Retina (tissue), 1 donor: ENCODE data around the gene NUDT14.

ENCODE experiments used
- DNase-seq: peaks from one replicate; pipeline ENCODE4 v3.0.0-alpha.2; 2016

Gene NUDT14

DNA sequence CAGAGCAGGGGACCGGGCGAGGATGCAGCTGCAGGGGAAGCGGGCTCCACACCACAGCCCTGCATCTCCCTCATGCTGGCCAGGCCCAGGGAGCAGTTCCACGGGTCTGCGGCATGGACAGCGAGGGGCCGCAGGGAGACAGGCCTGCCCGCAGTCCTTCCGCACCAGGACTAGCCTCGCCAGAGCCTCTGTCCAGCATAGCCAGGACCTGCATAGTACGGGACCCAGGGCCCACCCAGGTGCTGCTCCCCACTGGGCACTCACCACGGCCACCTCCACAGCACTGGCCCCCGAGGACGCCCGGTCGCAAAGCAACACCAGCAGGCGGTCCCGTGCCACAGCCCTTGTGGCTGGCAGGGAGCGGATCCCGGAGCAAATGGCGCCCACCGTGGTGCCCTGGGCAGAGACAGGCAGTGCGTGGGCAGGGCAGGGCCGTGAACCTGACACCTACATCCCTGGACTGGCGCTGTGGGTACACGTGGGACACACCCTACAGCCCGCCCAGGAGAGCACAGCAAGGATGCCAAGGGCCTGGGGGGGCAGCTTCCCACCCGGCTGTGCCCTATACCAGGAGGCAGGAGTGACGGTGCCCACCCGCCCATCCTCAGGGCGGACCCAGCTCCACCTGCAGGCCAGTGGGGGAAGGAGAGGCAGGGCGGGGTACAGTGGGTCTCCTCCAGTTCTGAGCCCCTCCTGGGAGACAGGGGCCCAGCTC, 36.3 kb downstream of the NUDT14 start:
- DNase-seq, result no peak

DNA sequence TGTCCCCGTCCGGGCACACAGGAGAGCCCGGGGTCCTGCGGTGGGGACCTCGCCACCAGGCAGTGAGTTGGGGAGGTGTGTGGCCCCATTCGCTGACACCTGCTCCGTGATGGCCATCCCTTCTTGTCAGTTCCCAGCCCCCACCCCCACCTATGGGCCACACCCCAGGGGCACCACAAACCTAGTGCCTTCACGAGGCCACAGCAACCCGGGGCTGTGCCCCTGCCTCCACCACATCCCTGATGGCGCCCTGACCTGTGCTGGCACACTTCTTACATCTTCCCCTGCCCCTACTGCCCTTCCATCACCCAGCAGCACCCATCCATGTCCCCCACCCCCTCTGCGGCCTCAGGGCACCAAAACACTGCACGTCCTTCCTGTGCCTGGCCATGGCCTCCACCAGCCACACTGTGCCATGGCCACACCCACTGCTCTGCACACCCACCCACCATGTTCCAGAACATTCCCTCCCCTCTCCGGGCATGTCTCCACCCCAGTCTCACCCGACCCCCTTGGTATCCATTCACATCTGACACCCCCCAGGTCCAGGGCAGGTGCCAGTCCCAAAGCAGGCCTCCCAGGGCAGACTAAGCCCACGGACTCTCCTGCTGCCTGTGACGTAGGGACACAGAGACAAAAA, 37.0 kb downstream of the NUDT14 start:
- DNase-seq, result no peak

DNA sequence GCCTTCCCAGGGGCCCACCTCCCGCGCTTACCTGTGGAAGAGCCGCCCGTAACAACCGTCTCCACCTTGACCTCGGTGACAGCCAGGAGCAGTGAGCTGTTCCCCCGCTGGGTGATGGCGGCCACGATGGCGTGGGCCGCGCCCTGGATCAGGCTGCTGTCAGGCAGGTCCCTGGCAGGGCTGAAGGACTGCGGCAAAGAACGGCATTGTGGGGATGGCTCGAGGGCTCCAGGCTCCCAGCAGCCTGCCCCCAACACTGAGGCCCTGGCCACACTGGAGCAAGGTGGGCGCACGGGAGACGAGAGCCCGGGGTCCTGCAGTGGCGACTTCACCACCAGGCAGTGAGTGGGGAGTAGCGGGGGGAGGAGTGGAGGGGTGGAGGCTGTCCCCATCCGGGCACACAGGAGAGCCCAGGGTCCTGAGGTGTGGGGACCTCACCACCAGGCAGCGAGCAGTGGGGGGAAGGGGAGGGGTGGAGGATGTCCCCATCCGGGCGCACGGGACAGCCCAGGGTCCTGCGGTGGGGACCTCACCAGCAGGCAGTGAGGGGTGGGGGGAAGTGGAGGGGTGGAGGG, 37.6 kb downstream of the NUDT14 start:
- DNase-seq, result no peak

DNA sequence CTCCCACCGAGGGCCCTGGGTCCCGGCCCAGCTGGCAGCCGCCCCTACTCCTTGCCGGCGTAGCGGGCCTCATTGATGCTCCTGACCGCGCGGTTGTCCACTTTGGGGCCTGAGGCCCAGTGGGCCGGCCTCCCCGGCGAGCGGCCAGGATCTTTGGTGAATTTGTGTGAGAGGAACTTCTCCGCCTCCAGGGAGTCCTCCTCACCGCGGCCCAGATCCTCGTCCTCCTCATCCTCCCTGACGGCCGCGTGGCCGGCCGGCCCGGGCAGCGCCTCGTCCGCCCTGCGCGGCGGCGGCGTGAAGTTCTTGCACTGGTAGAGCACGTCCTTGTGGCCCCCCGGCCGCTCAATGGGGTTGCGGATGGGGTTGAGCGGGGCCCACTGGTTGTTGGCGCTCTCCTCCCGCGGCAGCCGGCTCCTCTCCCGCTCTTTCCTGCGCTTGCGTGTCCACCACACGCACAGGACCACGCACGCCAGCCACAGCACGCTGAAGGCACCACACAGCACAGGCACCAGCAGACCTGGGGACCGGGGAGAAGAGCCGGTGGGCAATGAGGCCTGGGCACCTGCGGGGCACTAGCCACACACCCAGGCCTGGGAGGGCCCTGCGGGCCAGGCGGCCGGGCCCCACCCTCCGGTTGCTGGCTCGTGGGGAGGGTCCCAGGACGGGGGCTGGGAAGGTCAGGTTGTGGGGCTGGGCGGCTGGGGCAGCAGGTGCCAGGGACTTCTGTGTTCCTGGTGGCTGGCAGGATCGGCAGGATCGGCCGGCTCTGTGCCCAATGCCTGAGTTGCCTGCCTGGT, 38.3 kb downstream of the NUDT14 start:
- no peak for DNase-seq

DNA sequence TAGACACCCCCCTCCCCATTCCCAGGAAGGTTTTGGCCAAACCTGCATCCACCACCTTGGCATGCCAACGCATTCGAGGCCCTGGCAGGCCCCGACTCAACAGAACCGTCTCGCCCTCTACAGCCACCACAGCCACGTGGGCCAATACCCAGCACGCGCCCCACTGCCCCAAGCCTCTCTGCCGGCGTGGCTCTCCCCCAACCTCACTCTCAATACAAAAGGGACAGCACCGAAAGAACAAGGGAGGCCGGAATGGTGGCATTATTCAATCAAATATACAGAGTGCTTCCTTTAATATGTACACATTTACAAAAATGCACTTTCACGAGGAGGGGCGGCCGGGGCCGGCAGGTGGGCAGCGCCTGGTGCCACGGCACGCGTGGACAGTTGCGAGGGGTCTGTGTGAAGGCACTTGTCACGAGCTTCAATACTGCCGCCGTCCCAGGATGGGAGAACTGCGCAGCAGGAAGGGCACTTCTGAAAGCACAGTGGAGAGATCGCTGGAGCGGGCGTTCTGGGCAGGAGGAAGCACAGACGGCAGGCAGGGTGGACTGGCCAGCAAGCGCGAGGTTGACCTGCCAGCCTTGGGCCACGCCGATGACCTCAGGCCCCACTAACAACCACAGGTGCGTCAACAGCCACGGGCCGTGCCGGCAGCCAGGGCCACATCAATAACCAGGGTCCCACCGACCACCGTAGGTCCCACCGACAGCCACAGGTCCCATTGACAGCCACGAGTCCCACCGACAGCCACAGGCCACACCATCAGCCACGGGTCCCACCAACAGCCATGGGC, 39.4 kb downstream of the NUDT14 start:
- DNase-seq, result no peak

DNA sequence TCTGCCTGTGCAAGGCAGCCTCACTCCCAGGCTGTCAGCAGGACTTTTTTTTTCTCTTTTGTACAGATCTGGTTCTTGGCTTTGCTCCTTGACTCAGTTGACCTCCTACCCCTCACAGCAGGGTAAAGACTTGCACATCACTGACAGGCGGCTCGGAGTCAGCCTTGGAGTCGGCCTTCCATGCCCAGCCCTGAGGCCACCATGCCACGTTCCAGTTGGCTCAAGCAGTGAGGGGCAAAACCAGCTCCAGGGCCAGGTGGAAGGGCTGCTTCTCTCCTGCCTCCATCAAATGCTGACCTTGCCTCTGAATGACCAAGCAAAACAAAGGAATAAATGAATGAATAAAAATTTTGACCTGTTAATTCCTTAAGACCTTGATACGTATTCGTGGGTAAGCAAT, 40.1 kb downstream of the NUDT14 start:
- no peak for DNase-seq

DNA sequence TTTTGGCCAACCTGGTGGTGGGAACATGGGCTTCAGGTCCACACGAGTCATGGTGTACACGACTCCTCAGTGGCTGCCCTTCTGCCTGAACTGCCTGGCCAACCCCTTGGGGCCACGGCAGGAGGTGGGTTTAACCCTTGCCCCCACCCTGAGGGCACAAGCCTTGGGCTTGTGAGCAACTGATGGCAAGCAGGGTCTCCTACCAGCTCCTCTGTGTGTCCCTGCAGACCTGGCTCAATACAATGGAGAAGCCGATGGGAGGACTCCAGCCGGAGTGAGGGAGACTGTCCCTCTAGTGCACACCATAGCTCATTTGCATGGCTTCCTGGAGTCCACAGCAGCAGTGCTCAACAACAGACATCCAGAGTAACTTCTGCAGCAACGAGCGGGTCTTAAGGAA, 40.5 kb downstream of the NUDT14 start:
- DNase-seq, result no peak

DNA sequence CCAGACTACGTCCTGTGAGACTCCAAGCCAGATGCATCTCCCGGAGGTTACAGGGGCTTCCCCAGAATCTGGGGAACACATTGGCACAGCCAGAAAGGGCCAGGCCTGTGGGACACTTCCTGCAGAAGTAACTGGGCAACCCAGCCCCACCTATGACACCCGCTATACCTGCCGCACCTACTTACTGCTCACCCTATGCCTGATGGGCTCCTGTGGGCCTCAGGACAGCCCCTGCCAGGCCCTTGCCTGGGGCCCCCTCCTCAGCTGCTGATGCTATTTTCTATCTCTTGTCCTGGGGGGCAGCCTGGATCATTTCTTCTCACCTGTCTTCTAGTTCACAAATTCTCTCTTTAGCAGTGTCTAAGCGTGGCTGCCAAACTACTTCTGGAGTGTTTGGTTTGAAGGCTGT, 41.3 kb downstream of the NUDT14 start:
- no peak for DNase-seq

DNA sequence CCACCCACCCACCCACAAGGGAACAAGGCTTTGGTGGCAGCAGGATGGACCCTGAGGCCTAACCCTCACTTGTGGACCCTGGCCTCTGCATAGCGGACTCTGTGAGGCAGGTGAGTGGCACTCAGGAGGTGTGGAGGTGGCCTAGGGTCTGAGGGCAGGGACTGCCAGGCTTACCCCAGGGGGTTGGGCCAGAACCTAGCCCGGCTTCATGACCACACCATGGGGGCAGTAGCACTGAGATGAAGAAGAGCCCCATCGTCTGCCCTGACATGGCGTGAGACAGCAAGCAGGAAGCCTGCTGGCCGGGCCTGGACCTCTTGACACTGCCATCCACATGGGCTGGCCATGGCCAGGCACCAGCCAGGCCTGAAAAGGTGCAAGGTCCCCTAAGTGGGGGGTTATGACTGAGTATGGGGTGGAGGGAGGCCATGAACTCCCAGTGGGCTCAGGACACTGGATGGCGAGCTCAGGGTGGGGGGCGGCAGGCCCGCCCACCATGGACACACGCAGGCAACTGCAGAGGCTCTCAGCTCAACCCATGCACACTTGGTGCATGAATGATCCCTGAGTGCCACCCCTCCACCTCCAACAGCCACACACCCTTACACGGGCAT, 41.8 kb downstream of the NUDT14 start:
- DNase-seq, result no peak

DNA sequence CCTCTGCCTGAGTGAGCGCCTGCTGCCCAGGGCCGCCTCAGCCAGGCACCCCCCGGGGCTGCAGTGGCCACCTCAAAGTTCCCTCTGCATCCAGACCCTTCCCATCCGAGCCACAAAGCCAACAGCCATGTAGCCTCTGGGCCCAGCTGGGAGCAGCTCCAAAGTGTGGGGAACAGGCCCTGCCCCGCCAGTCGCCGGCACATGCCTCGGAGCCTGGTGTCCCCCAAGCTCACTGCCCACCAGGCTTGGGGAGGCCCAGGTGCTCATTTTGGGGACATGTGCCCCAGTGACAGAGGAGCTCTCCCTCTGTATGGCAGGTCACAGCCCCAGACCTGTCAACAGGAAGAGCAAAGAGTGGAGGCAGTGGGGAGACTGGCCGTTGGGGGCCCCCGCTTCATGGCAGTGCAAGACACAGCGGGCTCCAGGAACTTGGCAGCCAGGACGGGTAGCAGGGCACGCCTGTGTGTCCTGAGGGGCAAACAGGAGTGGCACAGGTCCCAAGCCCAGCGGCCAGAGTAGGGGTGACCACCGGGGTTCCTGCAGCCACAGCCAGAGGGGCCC, 42.5 kb downstream of the NUDT14 start:
- DNase-seq, result no peak

DNA sequence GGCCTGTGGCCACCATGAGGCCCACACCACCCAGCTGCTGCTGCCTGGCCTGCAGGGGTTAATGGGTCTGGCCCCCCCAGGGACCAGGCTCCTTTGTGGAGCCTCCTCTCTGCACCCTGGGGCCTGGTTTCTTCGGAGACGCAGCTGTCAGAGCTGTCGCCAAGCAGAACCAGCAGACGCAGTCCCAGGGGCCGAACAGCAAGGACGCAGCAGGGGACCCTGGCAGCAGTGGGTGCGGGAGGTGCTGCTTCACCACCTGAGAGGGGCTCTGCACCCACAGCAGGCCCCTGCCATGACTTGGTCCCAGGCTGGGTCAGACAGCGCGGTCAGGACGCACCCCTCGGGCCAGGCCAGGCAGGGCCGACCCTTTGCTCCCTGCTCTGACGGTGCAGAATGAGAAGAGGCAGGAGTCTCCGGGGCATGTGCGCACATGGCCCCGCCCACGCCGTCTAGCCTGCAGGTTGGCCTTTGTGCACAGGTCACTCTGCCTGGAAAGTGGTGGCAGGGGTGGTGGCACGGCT, 43.0 kb downstream of the NUDT14 start:
- no peak for DNase-seq

DNA sequence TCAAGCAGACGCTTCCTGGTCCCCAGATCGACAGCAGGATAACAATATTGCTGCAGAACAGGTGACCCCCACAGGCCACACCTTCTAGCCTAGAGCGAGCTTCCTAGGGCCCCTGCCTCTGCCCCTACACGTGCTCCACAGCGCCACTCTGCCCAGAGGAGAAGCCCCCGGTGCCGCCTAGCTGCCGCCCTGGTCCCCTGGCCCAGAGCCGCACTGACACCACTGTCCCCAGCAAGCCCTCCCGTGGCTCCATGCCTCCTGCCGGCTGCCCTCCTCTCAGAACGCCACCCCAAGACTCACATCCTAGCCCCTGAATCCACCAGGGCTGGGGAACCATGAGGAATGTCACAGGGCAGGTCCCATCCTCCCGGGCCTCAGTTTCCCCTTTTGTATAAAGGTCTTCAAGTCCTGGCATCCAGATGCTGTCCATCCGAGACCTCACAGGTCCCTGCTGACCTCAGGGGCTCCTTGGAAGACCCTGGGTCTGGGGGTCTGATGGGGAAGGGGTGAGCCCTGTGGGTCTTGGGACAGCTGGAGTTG, 43.6 kb downstream of the NUDT14 start:
- no peak for DNase-seq

DNA sequence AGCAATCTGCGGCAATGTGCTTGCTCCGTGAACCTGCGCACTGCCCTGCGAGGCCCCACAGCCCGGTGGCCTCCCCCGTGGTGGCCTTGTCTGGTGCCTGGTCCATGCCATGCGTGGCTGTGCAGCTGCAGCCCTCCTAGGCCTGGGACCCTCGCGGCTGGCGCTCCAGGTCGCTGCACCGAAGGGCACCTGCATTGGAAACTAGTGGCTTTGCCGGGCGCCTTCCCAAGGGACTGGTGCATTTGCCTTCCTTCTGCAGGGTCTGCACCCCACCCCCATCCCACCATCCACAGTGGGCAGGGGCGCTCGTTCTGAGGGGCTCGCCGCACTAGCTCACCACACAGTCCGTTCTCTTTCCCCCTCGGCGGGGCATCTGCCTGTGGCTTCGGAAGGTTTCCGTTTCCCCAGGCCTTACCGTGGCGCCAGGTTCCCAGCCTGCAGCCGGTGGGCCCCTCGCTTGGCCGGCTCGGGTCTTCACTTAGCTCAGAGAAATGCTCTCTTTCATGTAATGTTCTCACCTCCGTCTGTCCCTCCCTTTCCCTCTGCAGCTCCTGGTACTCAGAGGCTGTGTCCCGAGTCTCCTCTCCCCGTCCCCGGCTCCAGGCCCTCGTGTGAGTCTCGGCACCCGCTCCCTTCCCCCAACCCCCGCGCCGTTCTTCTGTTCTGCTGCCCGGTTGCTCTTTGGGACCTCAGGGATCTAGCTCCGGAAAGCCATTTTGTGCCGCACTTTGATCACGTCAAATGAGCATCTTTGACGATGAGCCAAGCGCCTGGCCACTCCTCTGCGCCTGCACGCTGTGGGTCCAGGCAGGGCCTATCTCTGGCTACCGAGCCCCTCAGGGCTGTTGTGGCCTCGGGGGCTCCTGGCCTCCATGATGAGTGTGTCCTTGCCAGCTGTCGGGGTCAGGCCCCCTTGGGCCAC, 44.5 kb downstream of the NUDT14 start:
- no peak for DNase-seq

DNA sequence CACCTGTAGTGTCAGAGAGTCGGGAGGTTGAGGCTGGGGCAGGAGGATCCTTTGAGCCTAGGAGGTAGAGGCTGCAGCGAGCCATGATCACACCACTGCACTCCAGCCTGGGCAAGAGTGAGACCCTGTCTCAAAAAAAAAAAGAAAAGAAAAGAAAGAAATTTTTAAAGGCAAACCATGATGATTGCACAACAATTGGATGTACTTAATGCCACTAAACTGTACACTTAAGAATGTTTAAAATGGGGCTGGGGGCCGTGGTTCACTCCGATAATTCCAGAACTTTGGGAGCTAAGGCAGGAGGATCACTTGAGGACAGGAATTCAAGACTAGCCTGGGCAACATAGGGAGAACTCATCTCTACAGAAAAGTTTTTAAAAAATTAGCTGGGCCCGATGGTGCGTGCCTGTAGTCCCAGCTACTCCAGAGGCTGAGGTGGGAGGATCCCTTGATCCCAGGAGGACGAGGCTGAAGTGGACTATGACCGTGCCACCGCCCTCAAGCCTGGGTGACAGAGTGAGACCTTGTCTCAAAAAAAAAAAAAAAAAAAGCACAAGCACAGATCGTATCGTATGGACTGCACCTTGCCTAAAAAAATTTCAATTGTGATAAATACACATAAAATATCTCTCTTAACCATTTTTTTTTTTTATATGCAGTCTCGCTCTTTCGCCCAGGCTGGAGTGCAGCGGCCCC, 45.3 kb downstream of the NUDT14 start:
- no peak for DNase-seq

DNA sequence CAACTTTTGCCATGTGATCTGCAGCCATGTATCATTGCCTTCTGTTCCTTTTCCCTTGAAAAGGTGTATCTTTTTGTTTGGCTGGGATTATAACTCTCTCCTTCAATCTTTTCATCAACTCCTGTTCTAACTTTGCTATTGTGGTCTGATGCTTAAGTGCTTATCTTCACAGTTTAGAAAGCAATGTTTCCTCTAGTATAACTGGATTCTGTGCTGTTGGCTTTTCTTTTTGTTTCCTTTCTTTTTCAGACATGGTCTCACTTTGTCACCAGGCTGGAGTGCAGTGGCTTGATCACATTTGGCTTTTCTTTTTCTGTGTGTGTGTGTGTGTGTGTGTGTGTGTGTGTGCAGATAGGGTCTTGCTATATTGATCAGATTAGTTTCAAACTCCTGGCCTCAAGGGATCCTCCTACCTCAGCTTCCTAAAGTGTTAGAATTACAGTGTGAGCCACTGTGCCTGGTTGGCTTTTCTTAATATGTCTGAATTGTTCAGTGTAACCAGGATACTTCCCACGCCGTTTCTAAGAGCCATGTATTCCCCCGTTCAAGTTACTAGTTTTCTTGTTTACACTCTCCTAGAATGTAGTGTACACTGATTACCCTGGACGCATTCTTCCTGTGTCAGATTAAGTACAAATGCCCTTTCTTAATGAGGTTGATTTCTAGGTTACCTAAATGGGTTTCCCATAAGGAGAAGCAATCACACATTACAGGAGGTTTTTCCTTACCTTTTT, 48.0 kb downstream of the NUDT14 start:
- DNase-seq, result no peak

DNA sequence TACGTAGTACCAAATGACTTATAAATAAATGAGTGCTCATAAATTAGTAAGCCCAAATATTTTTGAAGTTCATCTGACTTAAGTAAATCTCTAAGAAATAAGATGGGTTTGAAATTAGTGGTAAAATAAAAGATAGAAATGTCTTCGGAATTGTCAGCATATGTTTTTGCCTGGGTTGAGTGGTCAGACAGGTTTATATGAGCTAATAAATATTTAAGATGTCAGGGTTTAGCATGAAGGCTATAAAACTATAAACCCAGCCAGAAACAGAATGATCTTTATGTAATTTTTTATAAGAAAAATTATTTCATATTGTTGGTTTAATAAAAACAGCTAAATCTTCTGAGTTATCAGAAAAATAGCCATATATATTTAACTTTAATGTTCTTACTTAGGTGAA, 49.9 kb downstream of the NUDT14 start:
- DNase-seq, result no peak

DNA sequence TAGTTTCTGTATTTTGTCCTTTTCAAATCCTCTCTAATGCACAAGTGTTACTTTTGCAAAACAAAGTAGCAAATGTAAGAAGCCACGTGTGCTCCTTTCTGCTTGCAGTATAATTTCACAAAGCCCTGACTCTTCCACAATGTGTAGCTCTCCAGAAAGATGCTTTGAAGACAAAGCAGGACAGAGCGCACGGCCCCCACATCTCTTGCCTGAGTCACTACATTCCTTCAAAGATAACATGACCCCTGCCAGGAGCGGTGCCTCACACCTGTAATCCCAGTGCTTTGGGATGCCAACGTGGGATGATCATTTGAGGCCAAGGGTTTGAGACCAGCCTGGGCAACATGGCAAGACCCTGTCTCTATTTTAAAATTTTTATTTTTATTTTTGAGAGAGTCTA, 53.1 kb downstream of the NUDT14 start:
- DNase-seq, result no peak

DNA sequence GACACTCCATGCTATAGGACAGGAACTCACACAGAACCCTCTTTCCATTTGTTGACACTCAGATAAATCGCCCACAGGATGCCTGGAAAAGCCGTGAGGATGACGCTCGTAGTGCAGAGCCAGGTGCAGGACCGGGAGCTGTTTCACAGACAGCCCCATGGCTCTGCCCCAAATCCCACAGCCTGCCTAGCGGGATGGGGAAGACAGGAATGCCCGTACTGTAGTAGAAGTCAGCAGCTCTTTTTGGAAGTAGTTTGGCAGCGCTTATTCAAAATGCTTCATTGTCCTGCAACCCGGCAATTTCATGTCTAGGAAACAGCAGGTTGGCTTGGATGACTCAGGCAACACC, 54.2 kb downstream of the NUDT14 start:
- DNase-seq, result no peak
